GM21619 (cell line): ENCODE measurements around the gene FNDC3A.
"Not testable (repeated sequence)": the region's sequence is repeated elsewhere in the genome, so short reads cannot be mapped to it uniquely, and the experiment has no call there.

Source experiments
- ATAC-seq: cut with Tn5 transposase; IDR thresholded peaks from one replicate; pipeline ENCODE4 v1.9.1; 2021; ENCODE audit not compliant: unreplicated experiment

FNDC3A gene

DNA sequence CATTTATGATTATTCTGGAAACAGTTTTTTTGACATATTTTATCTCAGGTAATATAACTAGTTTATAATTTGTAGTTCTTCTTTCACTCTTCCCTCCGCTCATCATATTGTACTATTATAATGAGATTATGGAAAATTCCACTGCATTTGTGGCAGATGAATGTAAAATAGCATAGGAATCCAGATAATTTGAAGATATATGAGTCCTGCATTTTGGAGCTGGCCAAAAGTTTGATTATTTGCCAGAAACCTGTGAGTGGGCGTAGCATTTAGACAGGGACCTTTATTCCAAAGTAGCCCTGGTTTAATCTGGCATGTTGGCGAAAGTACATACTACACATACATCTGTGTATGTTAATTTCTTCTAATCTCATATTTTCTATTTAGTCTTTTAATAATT is 65.2 kb downstream of the FNDC3A start:
- no peak for ATAC-seq

DNA sequence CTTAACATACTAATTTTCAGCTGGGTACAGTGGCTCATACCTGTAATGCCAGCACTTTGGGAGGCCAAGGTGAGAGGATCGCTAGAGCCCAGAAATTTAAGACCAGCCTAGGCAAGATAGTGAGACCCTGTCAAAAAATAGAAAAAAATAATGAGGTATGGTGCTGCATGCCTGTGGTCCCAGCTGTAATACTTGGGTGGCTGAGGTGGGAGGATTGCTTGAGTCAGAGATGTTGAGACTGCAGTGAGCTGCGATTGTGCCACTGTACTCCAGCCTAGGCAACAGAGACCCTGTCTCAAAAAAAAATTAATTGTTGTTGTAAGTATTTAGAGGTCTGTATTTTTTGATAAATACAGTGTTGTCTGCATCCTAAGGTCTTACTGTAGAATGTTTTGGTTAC is 66.8 kb downstream of the FNDC3A start:
- ATAC-seq: no peak

GRCh38 chr13:49044008-49044407 is 68.3 kb downstream of the FNDC3A start:
- ATAC-seq: no peak

GRCh38 chr13:49044836-49045235 is 69.1 kb downstream of the FNDC3A start:
- no peak for ATAC-seq

DNA sequence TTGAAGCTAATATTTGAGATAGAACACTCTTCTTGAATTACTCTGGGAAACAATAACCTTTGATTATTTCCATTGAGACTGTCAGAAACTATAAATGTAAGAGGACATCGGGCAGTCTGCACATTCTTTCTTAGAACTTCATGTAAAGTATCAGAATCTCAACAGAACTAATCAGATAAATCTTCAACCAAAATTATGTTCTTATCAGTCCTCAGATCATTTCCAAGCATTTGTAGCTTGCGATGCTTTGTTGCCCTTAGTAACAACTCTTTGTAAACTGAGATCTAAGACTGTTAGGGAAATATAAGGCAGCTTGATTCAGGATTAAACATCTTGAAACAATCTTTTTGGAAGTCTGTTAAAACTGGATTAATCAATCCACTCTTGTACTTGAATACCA is 70.3 kb downstream of the FNDC3A start:
- no peak for ATAC-seq

GRCh38 chr13:49046519-49046918 is 70.8 kb downstream of the FNDC3A start:
- no peak for ATAC-seq

DNA sequence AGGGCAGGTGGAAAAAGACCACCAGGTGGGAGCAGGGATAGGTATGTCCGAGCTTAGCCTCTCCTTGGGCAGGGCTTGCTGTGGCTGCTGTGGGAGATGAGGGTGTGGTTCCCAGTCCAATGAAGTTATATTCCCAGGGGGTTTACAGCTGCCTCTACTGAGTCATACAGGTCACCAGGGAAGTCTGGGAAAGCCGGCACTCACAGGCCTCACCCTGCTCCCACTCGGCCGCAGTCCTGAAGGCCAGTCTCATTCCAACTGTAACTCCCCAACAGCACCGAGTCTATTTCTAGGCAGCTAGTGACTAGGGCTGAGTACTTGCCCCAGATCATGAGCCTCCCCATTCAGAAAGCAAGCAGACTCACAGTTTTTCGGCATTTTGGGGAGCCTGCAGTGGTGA is 77.1 kb downstream of the FNDC3A start:
- ATAC-seq: no peak

GRCh38 chr13:49053215-49053614 is 77.5 kb downstream of the FNDC3A start:
- no peak for ATAC-seq

DNA sequence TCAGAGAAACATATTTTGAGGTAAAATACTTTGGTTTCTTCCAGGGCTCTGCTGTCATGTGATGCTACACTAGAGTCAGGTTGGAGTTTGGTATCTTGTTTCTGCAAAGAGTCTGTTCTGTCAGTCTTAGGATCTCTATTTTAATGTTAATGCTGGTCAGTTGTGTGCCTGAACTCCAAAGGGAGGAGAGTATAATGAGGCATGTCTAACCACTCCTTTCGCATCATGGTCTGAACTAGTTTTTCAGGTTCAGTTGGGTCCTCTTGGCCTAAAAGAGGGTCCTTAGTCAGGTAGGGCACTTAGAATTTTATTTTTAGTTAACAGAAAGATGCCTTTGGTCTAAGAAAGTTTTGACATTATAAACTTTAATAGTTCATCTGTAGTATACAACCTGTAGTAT is 78.2 kb downstream of the FNDC3A start:
- no peak for ATAC-seq

- no peak for ATAC-seq
Measured at GRCh38 chr13:49055021-49055420, 79.3 kb downstream of the FNDC3A start.

DNA sequence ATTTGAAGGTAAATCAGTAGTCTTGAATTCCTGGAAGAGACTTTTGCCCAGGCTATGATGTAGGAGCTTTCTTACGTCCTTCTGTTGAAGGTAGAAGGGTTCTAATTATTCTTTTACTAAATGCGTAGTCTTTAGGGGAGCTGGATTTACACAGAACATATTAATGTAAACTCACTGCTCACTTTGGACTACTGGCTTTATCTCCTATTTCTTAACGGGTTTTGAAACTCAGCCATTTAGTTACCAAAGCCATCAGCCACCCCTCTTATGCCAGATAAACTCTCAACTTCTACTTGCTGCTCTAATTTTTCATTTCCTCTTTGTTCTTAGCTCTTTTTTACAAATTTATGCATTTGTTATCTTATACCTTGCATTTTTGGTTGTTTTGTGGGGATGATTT is 81.5 kb downstream of the FNDC3A start:
- ATAC-seq: no peak

DNA sequence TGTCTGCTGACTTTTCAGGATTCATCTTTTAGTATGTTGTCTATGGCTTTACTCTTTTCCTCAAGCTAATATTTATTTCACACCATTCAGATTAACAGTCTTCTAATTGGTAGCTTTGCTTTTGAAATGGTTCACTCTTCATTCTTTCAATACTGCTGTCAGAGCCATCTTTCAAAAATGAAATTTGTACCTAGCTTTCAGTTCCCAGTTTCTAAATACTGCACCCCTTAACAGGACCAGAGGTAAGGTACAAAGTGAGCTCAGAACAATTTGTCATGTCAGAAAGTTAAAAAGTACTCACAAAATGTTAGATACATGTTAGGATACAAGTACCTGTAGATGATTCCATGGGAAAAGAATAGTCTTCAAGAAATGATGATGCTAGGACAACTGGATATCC is 83.0 kb downstream of the FNDC3A start:
- no peak for ATAC-seq

DNA sequence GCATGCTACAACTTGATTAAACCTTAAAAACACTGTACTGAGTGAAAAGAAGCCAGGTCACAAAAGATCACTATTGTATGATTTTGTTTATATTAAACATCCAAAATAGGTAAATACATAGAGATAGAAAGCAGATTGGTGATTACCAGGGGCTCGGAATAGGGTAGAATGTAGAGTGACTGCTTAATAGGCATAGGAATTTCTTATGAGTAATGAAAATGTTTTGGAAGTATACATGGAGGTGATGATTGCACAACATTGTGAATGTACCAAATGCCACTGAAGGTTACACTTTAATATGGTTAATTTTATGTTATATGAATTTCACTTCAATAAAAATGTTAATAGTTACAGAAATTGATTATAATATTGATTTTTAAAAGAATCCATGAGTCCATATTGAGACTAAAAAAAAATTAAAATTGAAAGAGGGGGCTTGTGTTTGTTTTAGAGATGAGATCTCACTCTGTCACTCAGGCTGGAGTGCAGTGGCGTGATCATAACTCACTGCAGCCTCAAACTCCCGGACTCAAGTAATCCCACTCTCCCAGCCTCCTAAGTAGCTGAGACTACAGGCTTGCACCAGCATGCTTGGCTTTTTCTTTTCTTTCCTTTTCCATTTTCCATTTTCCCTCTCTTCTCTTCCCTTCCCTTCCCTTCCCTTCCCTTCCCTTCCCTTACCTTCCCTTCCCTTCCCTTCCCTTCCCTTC is 85.1 kb downstream of the FNDC3A start:
- ATAC-seq: no peak

DNA sequence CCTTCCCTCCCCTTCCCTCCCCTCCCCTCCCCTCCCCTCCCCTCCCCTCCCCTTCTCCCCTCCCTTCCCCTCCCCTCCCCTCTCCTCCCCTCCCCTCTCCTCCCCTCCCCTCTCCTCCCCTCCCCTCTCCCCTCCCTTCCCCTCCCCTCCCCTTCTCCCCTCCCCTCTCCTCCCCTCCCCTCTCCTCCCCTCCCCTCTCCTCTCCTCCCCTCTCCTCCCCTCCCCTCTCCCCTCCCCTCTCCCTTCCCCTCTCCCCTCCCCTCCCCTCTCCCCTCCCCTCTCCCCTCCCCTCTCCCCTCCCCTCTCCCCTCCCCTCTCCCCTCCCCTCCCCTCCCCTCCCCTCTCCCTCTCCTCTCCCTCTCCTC is 85.7 kb downstream of the FNDC3A start:
- ATAC-seq: not testable (repeated sequence)

- no peak for ATAC-seq
Measured at GRCh38 chr13:49062297-49062896, 86.7 kb downstream of the FNDC3A start.

DNA sequence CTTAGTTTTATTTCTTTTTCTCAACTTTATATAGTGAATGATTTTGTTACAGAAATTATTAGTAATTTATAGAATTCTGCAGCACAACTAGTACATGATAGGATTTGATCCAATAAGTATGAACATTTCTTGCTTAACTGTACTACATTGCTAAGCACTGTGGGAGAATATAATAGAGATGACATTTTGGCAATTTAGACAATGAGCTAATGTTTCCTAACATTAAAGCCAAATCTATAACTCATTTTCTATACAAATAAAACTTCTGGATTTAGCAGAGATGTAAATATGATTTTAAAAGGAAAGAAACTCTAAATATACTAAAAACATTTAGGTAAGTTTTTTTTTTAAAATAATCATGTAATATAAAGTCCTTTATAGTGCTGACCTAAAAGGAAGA is 87.3 kb downstream of the FNDC3A start:
- no peak for ATAC-seq

DNA sequence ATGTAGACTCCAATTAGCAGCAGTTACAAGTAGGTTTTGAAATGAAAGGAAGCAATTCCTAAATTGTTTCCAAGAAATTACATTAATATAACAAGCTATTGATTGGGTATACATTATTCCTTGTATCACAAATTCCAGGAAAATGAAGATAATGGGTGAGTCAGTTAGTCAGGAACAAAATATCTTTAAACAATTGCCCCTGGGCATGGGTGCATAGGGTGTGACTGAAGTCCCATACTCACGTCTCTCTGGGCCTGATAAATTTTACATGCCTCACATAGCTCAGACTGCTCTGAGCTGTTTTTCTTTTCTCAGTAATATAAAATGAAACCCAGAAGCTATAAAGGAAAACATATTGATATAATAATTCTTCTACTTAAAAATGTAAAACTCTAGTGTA is 87.8 kb downstream of the FNDC3A start:
- no peak for ATAC-seq

DNA sequence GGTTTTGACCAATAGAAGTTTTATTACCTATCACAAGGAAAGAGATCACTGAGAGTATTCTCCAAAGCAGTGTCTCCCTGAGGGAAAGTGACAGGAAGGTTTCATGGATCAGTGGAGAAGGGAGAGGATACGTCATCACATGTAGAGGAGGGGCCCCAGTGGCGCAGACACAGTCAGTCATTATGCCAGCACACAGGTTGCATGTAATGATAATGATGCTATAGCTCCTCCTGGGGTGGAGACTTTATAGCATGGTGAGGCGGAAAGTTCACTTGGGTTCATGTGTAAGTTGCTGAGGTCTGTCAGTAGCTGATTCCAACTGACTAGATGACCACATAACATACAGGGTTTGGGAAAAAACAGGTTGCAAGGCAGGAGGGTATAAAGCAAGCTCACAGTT is 88.8 kb downstream of the FNDC3A start:
- ATAC-seq: no peak

DNA sequence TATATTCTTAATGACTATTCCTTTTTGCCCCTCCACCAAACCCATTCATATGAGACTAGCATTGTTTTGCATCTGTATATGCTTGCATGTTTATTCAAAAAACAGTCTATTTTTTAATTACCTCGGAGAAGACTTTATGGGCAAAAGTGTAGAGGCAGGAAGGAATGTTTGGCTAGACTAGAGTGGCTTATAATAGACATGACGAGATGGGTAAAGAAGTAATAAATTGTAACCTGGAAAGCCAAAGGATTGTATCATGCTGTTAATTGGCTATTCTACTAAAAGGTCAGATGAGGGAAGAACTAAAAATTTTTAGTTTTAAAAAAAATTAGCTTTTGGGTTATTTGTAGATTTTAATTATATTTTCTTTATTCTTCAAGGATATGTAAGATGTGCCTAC is 91.1 kb downstream of the FNDC3A start:
- no peak for ATAC-seq

- not testable (repeated sequence) for ATAC-seq
Measured at GRCh38 chr13:49068498-49068897, 92.8 kb downstream of the FNDC3A start.

- ATAC-seq: not testable (repeated sequence)
Measured at GRCh38 chr13:49070021-49070420, 94.3 kb downstream of the FNDC3A start.

DNA sequence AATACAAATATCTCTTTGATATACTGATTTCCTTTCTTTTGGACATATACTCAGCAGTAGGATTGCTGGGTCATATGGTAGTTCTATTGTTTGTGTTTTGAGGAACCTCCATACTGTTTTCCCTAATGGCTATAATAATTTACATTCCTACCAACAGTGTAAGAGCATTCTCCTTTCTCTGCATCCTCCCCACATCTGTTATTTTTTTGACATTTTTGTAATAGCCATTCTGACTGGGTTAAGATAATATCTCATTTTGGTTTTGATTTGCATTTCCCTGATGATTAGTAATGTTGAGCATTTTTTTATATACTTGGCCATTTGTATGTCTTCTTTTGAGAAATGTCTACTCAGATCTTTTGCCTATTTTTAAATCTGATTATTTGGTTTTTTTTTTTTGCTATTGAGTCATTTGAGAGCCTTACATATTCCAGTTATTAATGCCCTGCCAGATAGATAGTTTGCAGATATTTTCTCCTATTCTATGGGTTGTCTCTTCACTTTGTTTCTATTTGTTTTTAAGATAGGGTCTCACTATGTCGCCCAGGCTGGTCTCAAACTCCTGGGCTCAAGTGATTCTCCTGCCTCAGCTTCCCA is 95.7 kb downstream of the FNDC3A start:
- no peak for ATAC-seq
